ENCODE data around the gene E4F1. TPM values are rescaled to one million over a fixed set of nuclear protein-coding genes. Genes with fewer than 3 reads are reported as not detected.

Gene E4F1
- total RNA-seq, 1 experiment from 2014 or later = 41.6 TPM

DNA sequence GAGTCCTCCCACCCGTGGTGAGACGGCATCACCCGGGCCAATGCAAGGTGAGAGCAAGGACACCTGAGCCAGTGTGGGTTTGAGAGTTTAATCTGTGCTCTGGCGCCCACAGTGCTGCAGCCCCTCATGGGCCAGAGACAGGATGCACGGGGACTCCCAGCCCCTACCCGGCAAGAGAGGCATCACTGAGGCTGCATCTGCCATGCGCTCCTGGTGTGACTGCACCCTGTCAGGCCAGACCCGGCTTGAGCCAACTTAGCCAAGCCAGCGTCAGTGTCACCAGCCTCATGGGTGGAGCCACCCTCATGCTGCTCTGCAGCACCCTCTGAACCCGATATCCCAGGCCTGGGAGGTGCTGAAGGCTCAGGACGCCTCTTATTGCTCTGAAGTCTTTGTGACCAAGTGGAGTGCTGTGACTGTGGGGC is 11.5 kb upstream of the E4F1 start:
- Histone ChIP-seq H3K27me3 (replicated peaks; ENCODE audit: insufficient read depth, low read depth, low read length, poor library complexity) (no peaks in the 10 kb centered on the region), H3K9me3 (ENCODE audit: low read depth, low read length, poor library complexity, severe bottlenecking) (no peaks in the 10 kb centered on the region), H3K27ac (ENCODE audit: low read depth, low read length, poor library complexity, severe bottlenecking) (no peak overlapping the region), H3K4me1 (ENCODE audit: insufficient read depth, low read length, poor library complexity, severe bottlenecking) (peaks cover 13% of the 10 kb centered on the region), H3K36me3 (ENCODE audit: insufficient read depth, low read length, poor library complexity, severe bottlenecking) (peaks cover 27% of the 10 kb centered on the region), H3K4me3 (ENCODE audit: low read depth, low read length, poor library complexity, severe bottlenecking) (no peak overlapping the region)
- TF ChIP-seq, protein P1, sequence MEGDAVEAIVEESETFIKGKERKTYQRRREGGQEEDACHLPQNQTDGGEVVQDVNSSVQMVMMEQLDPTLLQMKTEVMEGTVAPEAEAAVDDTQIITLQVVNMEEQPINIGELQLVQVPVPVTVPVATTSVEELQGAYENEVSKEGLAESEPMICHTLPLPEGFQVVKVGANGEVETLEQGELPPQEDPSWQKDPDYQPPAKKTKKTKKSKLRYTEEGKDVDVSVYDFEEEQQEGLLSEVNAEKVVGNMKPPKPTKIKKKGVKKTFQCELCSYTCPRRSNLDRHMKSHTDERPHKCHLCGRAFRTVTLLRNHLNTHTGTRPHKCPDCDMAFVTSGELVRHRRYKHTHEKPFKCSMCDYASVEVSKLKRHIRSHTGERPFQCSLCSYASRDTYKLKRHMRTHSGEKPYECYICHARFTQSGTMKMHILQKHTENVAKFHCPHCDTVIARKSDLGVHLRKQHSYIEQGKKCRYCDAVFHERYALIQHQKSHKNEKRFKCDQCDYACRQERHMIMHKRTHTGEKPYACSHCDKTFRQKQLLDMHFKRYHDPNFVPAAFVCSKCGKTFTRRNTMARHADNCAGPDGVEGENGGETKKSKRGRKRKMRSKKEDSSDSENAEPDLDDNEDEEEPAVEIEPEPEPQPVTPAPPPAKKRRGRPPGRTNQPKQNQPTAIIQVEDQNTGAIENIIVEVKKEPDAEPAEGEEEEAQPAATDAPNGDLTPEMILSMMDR (conservative IDR thresholded peaks at IDR 0.05; ENCODE audit: low read depth, low read length) = no peak
- no peak for TF ChIP-seq EZH2 (IDR thresholded peaks at IDR 0.05; ENCODE audit: borderline replicate concordance, low read depth, low read length, poor library complexity, severe bottlenecking)
- CTCF ChIA-PET = no interaction called here
- intact Hi-C loops (cut with micrococcal nuclease; ENCODE audit: unreplicated experiment) = loop anchor here (10.0 kb wide), 1 partner anchor 207 kb away; the partner anchor contains the start of gene ZNF598
- BruUV-seq (replicated peaks) = no TSS peak
- no peak for DNase-seq (ENCODE audit: low spot score)
- POLR2A ChIA-PET (ENCODE audit: low non-redundant PET) = no interaction called here

DNA sequence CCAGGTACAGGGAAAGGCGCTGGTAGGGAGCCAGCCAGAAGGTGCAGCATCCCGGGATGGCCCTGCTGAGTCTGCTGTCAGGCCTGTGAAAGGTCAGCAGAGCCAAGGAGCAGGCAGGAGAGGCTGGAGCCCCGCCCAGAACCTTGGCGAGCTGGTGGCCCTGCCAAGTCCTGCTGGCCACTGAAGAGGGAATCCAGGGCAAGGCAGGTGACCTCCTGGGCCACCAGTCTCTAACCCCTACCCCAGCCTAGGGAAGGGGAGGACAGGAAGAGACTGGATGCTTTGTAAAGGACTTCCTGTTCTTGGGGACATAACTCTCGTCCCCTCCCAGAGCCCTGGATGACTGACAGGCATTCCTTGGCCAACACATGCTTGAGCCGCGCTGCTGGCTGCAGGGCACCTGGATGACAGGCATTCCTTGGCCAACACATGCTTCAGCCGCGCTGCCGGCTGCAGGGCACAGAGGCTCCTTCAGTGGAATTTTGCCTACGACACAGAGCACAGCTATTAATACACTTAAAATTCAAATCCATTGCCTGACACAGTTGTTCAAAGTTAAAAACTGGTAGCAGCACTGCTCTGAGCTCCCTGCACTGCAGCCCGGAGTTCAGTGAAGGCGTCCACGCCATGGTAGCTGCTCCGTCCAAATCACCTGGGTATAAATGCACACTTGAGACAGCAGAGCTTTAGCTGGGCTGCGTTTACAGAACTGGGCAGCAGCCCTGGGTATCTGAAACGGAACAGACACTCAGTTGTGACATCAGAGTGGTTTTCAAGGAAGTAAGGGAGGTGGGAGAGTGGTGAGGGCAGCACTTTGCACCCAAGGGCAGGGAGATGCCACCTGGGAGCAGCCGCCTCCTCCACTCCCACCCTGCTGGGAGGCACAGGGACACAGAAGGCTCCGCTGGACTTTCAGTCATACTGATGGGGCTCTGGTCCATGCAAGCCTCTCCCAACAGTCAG is 10.7 kb upstream of the E4F1 start:
- ChIA-PET CTCF (no interaction called here), POLR2A (ENCODE audit: low non-redundant PET) (no interaction called here)
- Histone ChIP-seq H3K36me3 (ENCODE audit: insufficient read depth, low read length, poor library complexity, severe bottlenecking) (peaks cover 20% of the 10 kb centered on the region), H3K4me1 (ENCODE audit: insufficient read depth, low read length, poor library complexity, severe bottlenecking) (peaks cover 11% of the 10 kb centered on the region), H3K4me3 (ENCODE audit: low read depth, low read length, poor library complexity, severe bottlenecking) (peak overlapping the region; percentile 91), H3K9me3 (ENCODE audit: low read depth, low read length, poor library complexity, severe bottlenecking) (no peaks in the 10 kb centered on the region), H3K27ac (ENCODE audit: low read depth, low read length, poor library complexity, severe bottlenecking) (no peak overlapping the region), H3K27me3 (replicated peaks; ENCODE audit: insufficient read depth, low read depth, low read length, poor library complexity) (no peaks in the 10 kb centered on the region)
- TF ChIP-seq, protein P1 (conservative IDR thresholded peaks at IDR 0.05; ENCODE audit: low read depth, low read length) = no peak
- TF ChIP-seq EZH2 (IDR thresholded peaks at IDR 0.05; ENCODE audit: borderline replicate concordance, low read depth, low read length, poor library complexity, severe bottlenecking) = no peak
- intact Hi-C loops (cut with micrococcal nuclease; ENCODE audit: unreplicated experiment) = loop anchor here (10.0 kb wide), 1 partner anchor 208 kb away; the partner anchor contains the start of gene ZNF598
- no peak for DNase-seq (ENCODE audit: low spot score)
- TSS peak; percentile 56 for BruUV-seq (replicated peaks)

DNA sequence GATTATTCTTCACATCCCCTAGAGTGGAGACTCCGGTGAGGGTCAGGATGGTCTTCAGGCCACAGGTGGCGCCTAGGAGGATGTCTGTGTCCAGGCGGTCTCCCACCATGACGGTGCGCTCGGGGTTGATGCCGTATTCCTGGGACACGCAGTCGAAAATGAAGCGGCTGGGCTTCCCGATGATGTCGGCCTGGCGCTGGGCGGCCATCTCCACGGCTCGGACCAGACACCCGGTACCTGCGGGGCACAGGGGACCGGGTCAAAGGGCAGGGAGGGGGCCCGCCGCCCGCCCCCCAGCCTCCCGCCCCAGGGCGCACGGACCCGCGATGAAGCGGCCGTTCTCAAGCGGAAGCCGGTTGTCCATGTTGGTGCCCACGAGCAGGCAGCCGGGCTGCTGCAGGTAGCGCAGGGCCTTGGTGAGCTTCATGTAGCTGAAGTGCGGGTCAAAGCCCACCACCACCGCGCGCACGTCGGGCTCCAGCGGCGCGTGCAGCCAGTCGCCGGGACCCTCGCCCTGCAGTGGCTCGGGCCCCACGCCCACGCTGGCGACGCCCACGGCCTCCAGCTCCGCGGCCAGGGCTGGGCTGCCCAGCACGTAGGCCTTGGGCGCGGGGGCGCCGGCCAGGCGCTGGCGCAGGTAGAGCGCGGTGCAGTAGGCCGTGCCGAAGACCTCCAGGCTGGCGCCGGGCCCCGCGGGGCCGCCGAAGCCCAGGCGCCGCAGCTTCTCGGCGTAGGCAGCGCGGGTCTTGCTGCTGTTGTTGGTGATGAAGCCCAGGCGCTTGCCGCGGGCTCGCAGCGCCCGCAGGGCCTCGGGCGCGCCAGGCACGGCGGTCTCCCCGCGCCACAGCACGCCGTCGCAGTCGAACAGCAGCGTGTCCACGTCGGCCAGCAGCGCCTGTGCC is 9.3 kb upstream of the E4F1 start:
- TF ChIP-seq, protein P1 (conservative IDR thresholded peaks at IDR 0.05; ENCODE audit: low read depth, low read length) = no peak
- no peak for TF ChIP-seq EZH2 (IDR thresholded peaks at IDR 0.05; ENCODE audit: borderline replicate concordance, low read depth, low read length, poor library complexity, severe bottlenecking)
- H3K27me3 ChIP-seq (replicated peaks; ENCODE audit: insufficient read depth, low read depth, low read length, poor library complexity) = no peaks in the 10 kb centered on the region
- H3K27ac ChIP-seq (ENCODE audit: low read depth, low read length, poor library complexity, severe bottlenecking) = peak overlapping the region; percentile 64
- POLR2A ChIA-PET (ENCODE audit: low non-redundant PET) = interaction anchor here (0.5 to 0.6 kb wide), 2 partner anchors 179 to 211 kb away, joined by 3 to 4 read pairs; no protein-coding TSS in a partner anchor
- peaks cover 11% of the 10 kb centered on the region for H3K4me1 ChIP-seq (ENCODE audit: insufficient read depth, low read length, poor library complexity, severe bottlenecking)
- intact Hi-C loops (cut with micrococcal nuclease; ENCODE audit: unreplicated experiment) = loop anchor here (10.0 kb wide), 1 partner anchor 209 kb away; the partner anchor contains the start of gene ZNF598
- no peaks in the 10 kb centered on the region for H3K9me3 ChIP-seq (ENCODE audit: low read depth, low read length, poor library complexity, severe bottlenecking)
- CTCF ChIA-PET = no interaction called here
- H3K36me3 ChIP-seq (ENCODE audit: insufficient read depth, low read length, poor library complexity, severe bottlenecking) = peaks cover 6% of the 10 kb centered on the region
- BruUV-seq (replicated peaks) = no TSS peak
- peak; percentile 40 for DNase-seq (ENCODE audit: low spot score)
- peak overlapping the region; percentile 91 for H3K4me3 ChIP-seq (ENCODE audit: low read depth, low read length, poor library complexity, severe bottlenecking)
